SK-N-MC (cell line): ENCODE results near the gene PARVB.

Source experiments
- EZH2 ChIP-seq: fragments of 200-600 bp; sonication (generic); IDR thresholded peaks from one replicate; pipeline ENCODE4 v1.6.1; 2017; ENCODE audit warnings: antibody characterized with exemption
- FOXP2 ChIP-seq: optimal IDR thresholded peaks from 2 replicates; pipeline ENCODE3; 2011; ENCODE audit warnings: mild to moderate bottlenecking, moderate library complexity; ENCODE audit not compliant: insufficient read depth; ENCODE audit errors: extremely low read length, control extremely low read depth
- POLR2AphosphoS5 ChIP-seq: IDR thresholded peaks from 2 replicates; pipeline ENCODE4 v1.6.1; 2012; ENCODE audit warnings: mild to moderate bottlenecking, low read depth, low read length, borderline replicate concordance

DNA sequence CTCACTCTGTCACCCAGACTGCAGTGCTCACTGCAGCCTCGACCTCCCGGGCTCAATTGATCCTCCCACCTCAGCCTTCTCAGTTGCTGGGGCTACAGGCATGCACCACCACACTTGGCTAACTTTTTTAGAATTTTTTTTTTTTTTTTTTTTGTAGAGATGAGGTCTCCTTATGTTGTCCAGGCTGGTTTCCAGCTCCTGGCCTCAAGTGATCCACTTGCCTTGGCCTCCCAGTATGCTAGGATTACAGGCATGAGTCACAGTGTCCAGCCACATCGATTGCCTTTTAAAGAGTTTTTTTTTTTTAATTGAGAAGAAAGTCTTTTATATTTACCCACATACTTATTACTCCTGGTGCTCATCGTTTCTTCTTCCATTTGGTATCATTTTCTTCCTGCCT is 186.6 kb downstream of the PARVB start:
- TF ChIP-seq EZH2 (no peak), POLR2AphosphoS5 (no peak), FOXP2 (no peak)
